ENCODE measurements around the gene RETN.

Gene RETN

DNA sequence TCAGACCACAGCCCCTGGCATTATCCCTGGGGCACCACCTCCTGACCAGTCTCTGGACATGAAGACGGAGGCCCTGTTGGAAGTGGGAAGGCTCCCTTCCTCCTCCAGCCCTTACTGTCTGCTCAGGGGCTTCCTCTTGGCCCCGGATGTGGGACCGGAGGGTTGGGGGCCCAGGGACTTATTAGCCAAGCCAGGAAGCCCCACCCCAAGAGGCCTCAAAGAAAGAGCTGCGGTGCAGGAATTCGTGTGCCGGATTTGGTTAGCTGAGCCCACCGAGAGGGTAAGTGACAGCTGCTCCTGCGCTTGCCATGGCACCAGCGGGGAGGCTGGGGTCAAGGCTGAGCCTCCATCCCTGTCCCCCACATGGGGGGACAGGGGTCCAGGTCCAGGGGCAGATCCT is at the start of gene RETN:
Gene RETN (plus strand): TSS at position 208 of the 400 bp plus-strand sequence. CDS start 278 bp downstream, outside the sequence.
- DNase-seq: no peak

DNA sequence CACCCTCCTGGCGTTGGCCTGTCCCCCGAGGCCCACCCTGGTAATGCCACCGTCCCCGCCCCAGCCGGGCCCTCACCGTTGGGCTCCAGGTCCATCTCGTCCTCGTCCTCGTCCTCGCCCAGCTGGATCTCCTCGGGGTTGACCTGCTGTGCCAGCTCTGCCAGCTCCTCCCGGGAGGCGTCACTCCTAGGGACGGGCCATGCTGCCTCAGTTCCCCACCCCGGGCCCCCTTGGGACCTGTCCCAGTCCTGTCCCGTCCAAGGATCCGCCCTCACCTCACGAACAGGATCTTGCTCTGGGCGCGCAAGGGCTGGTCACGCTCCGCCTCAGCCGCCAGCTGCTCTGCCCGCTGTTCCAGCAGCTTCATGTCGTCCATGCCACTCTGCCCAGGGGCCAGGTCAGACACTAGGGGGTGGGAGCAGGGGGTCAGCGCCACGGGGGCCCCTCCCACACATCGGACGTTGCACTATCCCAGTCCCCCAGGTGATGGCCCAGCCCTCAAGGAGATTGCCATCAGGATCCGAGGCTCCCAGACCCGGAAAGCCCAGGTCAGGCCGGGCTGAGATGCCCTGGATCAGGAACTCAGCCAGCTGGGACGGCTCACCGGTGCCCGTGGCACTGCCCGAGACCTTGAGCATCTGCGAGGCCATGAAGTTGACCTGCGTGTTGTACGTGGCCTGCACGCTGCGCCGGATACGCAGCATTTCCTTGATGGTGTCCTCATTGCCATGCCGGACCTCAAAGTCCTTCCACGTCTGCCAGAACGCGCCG is 49.0 kb upstream of the RETN start:
- no peak for DNase-seq

- DNase-seq: no peak
Measured at GRCh38 chr19:7620442-7621412, 48.1 kb upstream of the RETN start.

DNA sequence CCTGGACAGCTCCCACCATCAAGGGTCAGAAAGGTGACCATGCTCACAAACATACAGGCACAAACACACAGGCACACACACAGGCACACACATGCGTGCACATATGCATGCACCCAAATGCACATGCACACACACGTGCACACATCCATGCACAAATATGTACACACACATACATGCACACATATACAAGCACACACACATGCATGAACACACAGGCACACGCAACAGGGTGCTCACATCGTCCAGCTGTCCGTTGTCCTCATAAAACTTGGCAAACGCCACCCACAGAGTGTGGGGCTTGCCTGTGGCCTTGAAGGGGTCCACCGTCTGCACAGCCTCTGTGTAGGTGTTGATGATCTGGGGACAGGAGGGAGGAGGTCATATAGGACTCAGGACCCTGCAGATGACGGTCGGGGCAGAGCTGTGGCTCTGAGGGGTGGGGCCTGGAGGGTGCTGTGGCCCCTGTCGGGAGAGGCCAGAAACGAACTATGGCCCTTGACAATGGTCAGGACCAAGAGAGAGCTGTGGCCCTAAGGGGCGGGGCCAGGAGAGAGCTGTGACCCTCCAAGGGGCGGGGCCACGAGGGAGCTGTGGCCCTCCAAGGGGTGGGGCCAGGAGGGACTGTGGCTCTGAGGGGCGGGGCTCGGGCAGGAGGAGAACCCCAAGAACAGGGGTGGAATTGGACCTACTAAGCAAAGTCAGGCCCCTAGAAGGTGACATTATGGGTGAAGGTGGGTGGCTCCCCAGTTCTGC is 45.7 kb upstream of the RETN start:
- DNase-seq: no peak

GRCh38 chr19:7623725-7624603 is 44.9 kb upstream of the RETN start:
- DNase-seq: no peak

DNA sequence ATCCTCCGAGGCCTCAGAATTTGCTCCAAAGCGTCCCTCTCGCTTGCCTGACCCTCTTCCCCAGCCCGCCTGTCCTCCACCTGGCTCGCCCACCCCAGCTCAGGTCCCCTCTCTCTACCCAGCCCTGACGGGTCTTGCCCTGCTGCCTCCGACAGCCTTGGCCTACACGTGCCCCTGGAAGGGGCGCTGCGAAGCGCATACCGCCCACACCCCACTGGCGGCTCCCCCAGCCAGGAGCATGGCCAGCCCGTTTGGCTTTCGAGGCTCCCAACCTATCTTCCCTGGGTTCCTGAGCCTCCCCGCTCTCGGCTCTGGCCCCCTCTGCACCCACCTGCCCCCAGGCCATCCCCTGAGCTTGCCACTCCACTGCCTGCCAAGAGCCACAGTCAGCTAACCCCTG is 44.0 kb upstream of the RETN start:
- no peak for DNase-seq

- DNase-seq: no peak
Measured at GRCh38 chr19:7625763-7626372, 43.0 kb upstream of the RETN start.

DNA sequence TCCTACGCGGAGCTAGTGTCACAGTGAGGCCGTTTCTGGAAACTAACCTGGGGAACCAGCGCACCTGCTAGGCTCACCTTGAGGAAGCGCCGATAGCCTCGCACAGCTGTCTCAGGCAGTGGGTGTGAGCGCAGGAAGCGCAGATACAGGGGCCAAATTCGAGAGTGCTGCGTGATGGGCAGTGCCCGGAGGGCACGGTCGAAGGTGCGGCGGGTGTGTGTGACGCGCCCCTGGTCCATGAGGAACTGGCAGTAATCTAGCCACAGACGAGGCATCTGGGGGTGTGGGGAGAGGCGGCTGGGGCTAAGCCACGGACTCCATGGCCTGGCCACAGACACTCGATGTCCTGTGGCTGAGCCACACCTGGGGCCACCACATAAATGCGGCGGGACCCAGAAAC is 41.7 kb upstream of the RETN start:
- DNase-seq: no peak

GRCh38 chr19:7628589-7629311 is 40.1 kb upstream of the RETN start:
- peak in 1 of 2 donors; percentile 9 for DNase-seq

DNA sequence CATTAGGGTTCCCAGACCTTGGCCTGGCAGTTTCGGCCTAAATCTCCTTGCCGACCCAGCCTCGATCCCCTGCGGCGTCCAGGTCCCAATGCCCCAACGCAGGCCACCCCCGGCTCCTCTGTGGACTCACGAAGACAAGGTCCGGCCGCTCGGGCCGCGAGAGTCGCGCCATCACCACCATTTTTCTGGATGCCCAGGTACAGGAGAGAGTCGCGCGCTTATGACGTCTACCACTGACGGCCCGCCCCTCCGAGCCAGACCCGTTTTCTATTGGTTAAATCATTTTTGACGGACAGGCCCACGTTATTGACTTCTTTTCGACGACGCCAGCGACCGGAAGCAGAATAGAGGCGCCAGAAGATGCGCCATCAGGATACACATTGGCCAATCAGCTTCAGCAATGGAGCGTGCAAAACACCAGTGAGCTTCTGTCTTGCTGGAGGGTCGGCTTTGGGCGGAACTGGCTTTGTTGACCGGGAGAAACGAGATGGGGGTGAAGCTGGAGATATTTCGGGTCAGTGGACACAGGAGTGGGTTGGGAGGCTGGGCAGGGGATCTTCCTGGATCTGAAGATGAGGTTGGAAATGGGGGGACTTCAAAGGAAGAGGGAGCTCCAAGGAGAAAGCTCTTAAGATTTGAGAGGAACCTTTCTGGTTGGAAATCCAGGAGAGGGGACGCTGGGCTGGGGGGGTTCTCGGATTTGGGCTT is 39.3 kb upstream of the RETN start, which contains the start of the genes PET100 and XAB2:
Gene PET100 (plus strand): TSS at position 447 of the 708 bp plus-strand sequence. CDS start 41 bp downstream, at position 488.
Gene XAB2 (minus strand): TSS at position 199 of the 708 bp plus-strand sequence. CDS start 18 bp downstream, at position 181.
- peak; percentile 98 for DNase-seq

GRCh38 chr19:7631577-7631976 is 37.3 kb upstream of the RETN start:
- no peak for DNase-seq

- DNase-seq: no peak
Measured at GRCh38 chr19:7632340-7633203, 36.3 kb upstream of the RETN start.

DNA sequence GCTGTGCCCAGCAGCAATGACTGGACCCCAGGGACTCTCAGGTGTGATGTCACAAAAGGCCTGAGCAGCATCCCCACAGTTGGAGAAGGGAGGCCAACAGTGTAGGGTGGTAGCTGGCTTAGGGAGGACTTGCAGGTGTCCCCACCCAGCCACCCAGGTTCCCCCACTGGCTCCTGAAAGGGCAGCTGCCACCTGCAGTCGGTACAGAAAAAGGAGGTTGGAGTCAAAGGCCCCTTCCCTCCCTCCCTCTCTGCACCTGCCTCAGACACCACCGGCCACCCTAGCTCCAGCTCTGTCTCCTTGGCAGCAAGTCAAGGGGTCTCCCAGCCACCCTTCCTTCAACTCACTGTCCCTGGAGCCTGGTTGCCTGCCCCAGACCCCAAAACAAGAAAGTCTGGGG is 35.2 kb upstream of the RETN start, which contains the start of gene PCP2:
Gene PCP2 (minus strand): TSS at position 22 of the 400 bp plus-strand sequence. CDS start 262 bp downstream, outside the sequence.
- DNase-seq: no peak

GRCh38 chr19:7635670-7636069 is 33.2 kb upstream of the RETN start:
- no peak for DNase-seq

- DNase-seq: no peak
Measured at GRCh38 chr19:7636317-7636690, 32.5 kb upstream of the RETN start.

- DNase-seq: peak; percentile 92 to 96
Measured at GRCh38 chr19:7636691-7637373, 32.0 kb upstream of the RETN start, which contains the start of gene STXBP2. TSS of gene STXBP2 (plus strand) at chr19:7637110. CDS start at chr19:7637150, 40 bp downstream.

DNA sequence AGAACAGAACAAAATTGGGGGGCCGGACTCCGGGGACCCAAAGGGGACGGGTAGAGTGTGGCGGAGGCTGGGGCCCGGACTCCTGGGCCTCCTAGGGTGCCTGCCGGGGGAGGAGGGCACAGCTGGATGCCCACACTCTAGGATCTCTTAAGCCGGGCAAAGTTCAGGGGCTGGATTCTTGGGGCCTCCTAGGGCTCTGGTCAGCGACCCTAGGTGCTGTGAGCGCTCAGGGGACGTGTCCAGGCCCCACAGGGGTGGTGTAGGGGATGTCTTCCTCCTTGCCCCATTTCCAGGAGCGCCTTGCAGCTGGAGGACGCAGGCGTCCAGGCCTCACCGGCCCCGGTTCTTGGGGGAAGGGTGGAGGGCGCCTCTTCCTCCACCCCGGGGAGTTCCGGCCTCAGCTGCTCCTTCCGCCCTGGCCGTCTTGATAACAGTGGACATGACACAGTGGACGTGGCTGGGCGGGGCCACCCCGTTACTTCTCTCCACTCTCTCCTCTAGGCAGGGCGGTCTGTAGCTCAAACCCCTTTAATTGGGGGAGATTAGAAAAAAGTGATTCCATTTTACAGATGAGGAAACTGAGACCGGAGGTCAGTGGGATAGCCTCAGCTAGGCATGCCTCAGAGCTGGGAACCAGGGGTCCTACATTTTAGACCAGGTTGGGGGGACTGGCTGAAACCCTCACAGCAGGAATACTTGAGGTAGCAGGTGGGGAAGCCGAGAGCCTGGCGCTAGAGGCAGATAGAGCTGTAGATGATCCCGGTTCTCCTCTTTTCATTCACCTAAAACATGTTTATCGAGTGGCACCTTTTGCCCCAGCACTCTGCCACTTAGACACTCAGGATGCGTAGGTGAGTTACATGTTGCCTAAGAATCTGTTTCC is 31.2 kb upstream of the RETN start:
- DNase-seq: peak; percentile 37 to 51
